Suprapubic skin (tissue), 4 donors: ENCODE measurements around the gene NRSN2. TPM values are rescaled to one million over a fixed set of nuclear protein-coding genes. Genes with fewer than 3 reads are reported as not detected.

Experiments
- DNase-seq, 2 donors: peaks; one replicate each; pipeline ENCODE4 v3.0.0-alpha.2; 2019; ENCODE audit warnings: low spot score in 2 of 2
- H3K27ac ChIP-seq: fragments of 200-600 bp; sonication (generic); one replicate; pipeline ENCODE4 v1.5.1; 2019
- H3K27me3 ChIP-seq: fragments of 200-600 bp; sonication (generic); one replicate; pipeline ENCODE4 v1.5.1; 2019
- H3K36me3 ChIP-seq: fragments of 200-600 bp; sonication (generic); one replicate; pipeline ENCODE4 v1.5.1; 2019
- H3K4me1 ChIP-seq: fragments of 200-600 bp; sonication (generic); one replicate; pipeline ENCODE4 v1.5.1; 2019
- H3K4me3 ChIP-seq: fragments of 200-600 bp; sonication (generic); one replicate; pipeline ENCODE4 v1.5.1; 2019; ENCODE audit warnings: mild to moderate bottlenecking
- H3K9me3 ChIP-seq: fragments of 200-600 bp; sonication (generic); one replicate; pipeline ENCODE4 v1.5.1; 2019
- EP300 ChIP-seq: sonication (generic); formaldehyde crosslinking; IDR thresholded peaks from one replicate; pipeline ENCODE4 v1.6.1; 2017; ENCODE audit warnings: antibody characterized with exemption
- POLR2A ChIP-seq, 2 donors: fragments of 450-650 bp; IDR thresholded peaks; one replicate each; pipeline ENCODE4 v1.6.1; 2017; ENCODE audit warnings: antibody characterized with exemption in 2 of 2, mild to moderate bottlenecking in 2 of 2, moderate library complexity in 2 of 2
- POLR2AphosphoS5 ChIP-seq, 3 donors: sonication (generic); formaldehyde crosslinking; IDR thresholded peaks; one replicate each; pipeline ENCODE4 v1.6.1; 2017; ENCODE audit warnings: antibody characterized with exemption in 3 of 3
- WGBS: methylation state at CpG from one replicate; pipeline ENCODE4 v1.1.5; 2018; 5-methylcytosine and 5-hydroxymethylcytosine counted together
- total RNA-seq, 4 donors: library from RNA; depleted of rRNA; stranded (reverse); fragments of >200 nt; gene quantifications; one replicate each; pipeline ENCODE4 v1.1.0, GENCODE V29; 2016
- TF ChIP-seq, protein P1 (sequence below), 2 donors: fragments of 200-600 bp in 1 of 2; fragments of 450-650 bp in 1 of 2; sonication (generic) in 1 of 2; IDR thresholded peaks; one replicate each; pipeline ENCODE4 v1.5.1; 2016 to 2019; ENCODE audit warnings: antibody characterized with exemption in 2 of 2, mild to moderate bottlenecking in 1 of 2, moderate library complexity in 1 of 2

The NRSN2 gene
- total RNA-seq, 4 donors from 2014 or later, result 8.1 to 11.4 (median 10.9) TPM

GRCh38 chr20:341682-342081 is 5.2 kb upstream of the NRSN2 start:
- 54% methylated on average over 2 of the region's 2 CpGs for WGBS
- no peak for DNase-seq
- H3K4me1 ChIP-seq, result peaks cover 8% of the 10 kb centered on the region
- TF ChIP-seq, protein P1, sequence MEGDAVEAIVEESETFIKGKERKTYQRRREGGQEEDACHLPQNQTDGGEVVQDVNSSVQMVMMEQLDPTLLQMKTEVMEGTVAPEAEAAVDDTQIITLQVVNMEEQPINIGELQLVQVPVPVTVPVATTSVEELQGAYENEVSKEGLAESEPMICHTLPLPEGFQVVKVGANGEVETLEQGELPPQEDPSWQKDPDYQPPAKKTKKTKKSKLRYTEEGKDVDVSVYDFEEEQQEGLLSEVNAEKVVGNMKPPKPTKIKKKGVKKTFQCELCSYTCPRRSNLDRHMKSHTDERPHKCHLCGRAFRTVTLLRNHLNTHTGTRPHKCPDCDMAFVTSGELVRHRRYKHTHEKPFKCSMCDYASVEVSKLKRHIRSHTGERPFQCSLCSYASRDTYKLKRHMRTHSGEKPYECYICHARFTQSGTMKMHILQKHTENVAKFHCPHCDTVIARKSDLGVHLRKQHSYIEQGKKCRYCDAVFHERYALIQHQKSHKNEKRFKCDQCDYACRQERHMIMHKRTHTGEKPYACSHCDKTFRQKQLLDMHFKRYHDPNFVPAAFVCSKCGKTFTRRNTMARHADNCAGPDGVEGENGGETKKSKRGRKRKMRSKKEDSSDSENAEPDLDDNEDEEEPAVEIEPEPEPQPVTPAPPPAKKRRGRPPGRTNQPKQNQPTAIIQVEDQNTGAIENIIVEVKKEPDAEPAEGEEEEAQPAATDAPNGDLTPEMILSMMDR (IDR thresholded peaks at IDR 0.05), result no peak
- TF ChIP-seq POLR2AphosphoS5 (IDR thresholded peaks at IDR 0.05), result no peak
- no peak for TF ChIP-seq EP300
- no peak for TF ChIP-seq POLR2A (IDR thresholded peaks at IDR 0.05)
- H3K27ac ChIP-seq, result no peak overlapping the region
- peaks cover 4% of the 10 kb centered on the region for H3K36me3 ChIP-seq
- no peak overlapping the region for H3K4me3 ChIP-seq
- H3K27me3 ChIP-seq, result no peaks in the 10 kb centered on the region
- H3K9me3 ChIP-seq, result no peaks in the 10 kb centered on the region

DNA sequence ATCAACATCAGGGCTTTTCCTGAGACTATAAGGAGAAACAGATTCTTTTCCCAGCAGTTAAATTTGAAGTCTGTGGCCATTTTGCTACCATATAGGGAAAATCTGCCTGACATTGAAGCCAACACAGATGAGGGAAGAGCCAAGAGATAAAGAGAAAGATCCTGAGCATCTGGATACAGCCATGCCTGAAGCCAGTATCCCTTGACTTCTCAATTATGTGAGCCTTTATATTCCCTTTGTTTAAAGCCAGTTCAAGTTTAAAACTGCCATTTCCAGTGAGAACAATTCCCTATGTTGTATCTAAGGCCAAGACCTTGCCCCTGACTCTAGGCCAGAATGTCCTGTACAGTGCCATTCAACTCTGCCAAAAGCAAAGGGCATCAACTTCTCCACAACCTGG is 3.8 kb upstream of the NRSN2 start:
- no peaks in the 10 kb centered on the region for H3K9me3 ChIP-seq
- H3K36me3 ChIP-seq, result peaks cover 4% of the 10 kb centered on the region
- TF ChIP-seq POLR2A (IDR thresholded peaks at IDR 0.05), result no peak
- no peak for TF ChIP-seq POLR2AphosphoS5 (IDR thresholded peaks at IDR 0.05)
- no peak for TF ChIP-seq EP300
- TF ChIP-seq, protein P1 (IDR thresholded peaks at IDR 0.05), result no peak
- H3K4me3 ChIP-seq, result no peak overlapping the region
- H3K27ac ChIP-seq, result no peak overlapping the region
- no peaks in the 10 kb centered on the region for H3K27me3 ChIP-seq
- peaks cover 15% of the 10 kb centered on the region for H3K4me1 ChIP-seq
- DNase-seq, result no peak

DNA sequence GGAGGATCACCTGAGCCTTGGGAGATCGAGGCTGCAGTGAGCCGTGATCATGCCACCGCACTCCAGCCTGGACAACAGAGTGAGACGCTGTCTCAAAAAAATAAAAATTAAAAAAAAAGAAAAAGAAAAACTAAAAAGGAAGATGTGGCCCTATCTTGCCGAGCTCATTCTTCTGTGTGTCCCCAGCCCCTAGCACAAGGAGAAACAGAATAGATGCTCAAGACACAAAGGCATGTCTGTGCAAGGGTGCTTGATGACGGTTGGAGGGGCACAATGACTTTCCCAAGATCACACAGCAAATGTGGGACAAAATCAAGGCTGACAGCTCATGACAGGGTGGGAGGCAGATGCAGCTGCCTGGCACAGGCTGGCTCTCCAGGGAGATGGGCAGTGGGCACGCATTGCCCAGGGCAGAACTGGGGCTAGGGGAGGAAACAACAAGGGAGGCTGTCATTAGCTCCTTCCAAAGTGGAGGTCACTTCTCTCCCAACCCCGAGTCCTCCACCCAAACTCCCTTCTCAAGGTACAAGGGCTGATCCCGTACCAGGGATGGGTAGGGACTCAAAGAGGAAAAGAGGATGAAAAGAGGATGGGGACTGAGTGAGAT is 775 bp upstream of the NRSN2 start:
- no peak for DNase-seq
- peaks cover 5% of the 10 kb centered on the region for H3K36me3 ChIP-seq
- H3K4me3 ChIP-seq, result peak overlapping the region; percentile 70
- H3K27ac ChIP-seq, result no peak overlapping the region
- 58% methylated on average over 9 of the region's 9 CpGs for WGBS
- no peaks in the 10 kb centered on the region for H3K9me3 ChIP-seq
- no peaks in the 10 kb centered on the region for H3K27me3 ChIP-seq
- TF ChIP-seq POLR2A (IDR thresholded peaks at IDR 0.05), result no peak
- no peak for TF ChIP-seq EP300
- TF ChIP-seq, protein P1 (IDR thresholded peaks at IDR 0.05), result no peak
- no peak for TF ChIP-seq POLR2AphosphoS5 (IDR thresholded peaks at IDR 0.05)
- H3K4me1 ChIP-seq, result peaks cover 20% of the 10 kb centered on the region

- TF ChIP-seq EP300 (no peak), POLR2A (IDR thresholded peaks at IDR 0.05) (no peak)
- peak overlapping the region; percentile 70 for H3K4me3 ChIP-seq
- H3K36me3 ChIP-seq, result peaks cover 8% of the 10 kb centered on the region
- no peak for DNase-seq
- 0% methylated on average over 12 of the region's 19 CpGs for WGBS
- H3K27me3 ChIP-seq, result no peaks in the 10 kb centered on the region
- H3K27ac ChIP-seq, result peak overlapping the region; percentile 73
- peaks cover 20% of the 10 kb centered on the region for H3K4me1 ChIP-seq
- H3K9me3 ChIP-seq, result no peaks in the 10 kb centered on the region
Observed at GRCh38 chr20:347317-347639, 367 bp downstream of the NRSN2 start.

GRCh38 chr20:347640-348484 is 951 bp downstream of the NRSN2 start:
- 0% methylated on average over 23 of the region's 61 CpGs for WGBS
- DNase-seq, result peak; percentile 93
- TF ChIP-seq POLR2A (IDR thresholded peaks at IDR 0.05), result peak in 1 of 2 donors; percentile 44
- TF ChIP-seq EP300, result no peak
- TF ChIP-seq POLR2AphosphoS5 (IDR thresholded peaks at IDR 0.05), result peak in 1 of 3 donors; percentile 25
- TF ChIP-seq, protein P1 (IDR thresholded peaks at IDR 0.05), result no peak

More at GRCh38 chr20:347640-348484, 951 bp downstream of the NRSN2 start:
- Histone ChIP-seq H3K4me3 (peak overlapping the region; percentile 70), H3K36me3 (peaks cover 8% of the 10 kb centered on the region), H3K27ac (peak overlapping the region; percentile 73), H3K27me3 (no peaks in the 10 kb centered on the region), H3K9me3 (no peaks in the 10 kb centered on the region), H3K4me1 (peaks cover 20% of the 10 kb centered on the region)
